H1 (cell line): ENCODE results near the gene CAMKMT. TPM values are rescaled to one million over a fixed set of nuclear protein-coding genes. Genes with fewer than 3 reads are reported as not detected.

Source experiments
- ASH2L ChIP-seq: fragments of 200-600, 300-600 bp; sonication (generic); IDR thresholded peaks from one replicate; pipeline ENCODE4 v1.7.1; 2017; ENCODE audit warnings: low read length
- CBX8 ChIP-seq: fragments of 300-800, 300-1000 bp; sonication (generic); IDR thresholded peaks from 2 replicates; pipeline ENCODE4 v1.7.1; 2016; ENCODE audit warnings: low read depth, low read length, borderline replicate concordance
- EP300 ChIP-seq, 2 experiments: IDR thresholded peaks; 1 replicate in 1 of 2; 2 replicates in 1 of 2; pipeline ENCODE4 v1.6.1; 2011 to 2012; ENCODE audit warnings: low read depth in 2 of 2, low read length in 2 of 2, mild to moderate bottlenecking in 2 of 2, borderline replicate concordance in 1 of 2, inconsistent platforms in 1 of 2, moderate library complexity in 1 of 2
- EZH2 ChIP-seq: fragments of 200-600 bp; sonication (generic); IDR thresholded peaks from 2 replicates; pipeline ENCODE4 v1.7.1; 2012; ENCODE audit warnings: low read depth, mild to moderate bottlenecking, moderate library complexity, low read length, inconsistent platforms; ENCODE audit not compliant: severe bottlenecking
- GABPA ChIP-seq: IDR thresholded peaks from 2 replicates; pipeline ENCODE4 v1.6.1; 2011; ENCODE audit warnings: mild to moderate bottlenecking, low read length, moderate library complexity, borderline replicate concordance; ENCODE audit not compliant: insufficient read depth
- KDM1A ChIP-seq: fragments of 200-600, 300-600 bp; sonication (generic); IDR thresholded peaks from 2 replicates; pipeline ENCODE4 v1.7.1; 2016; ENCODE audit warnings: mild to moderate bottlenecking, low read length, borderline replicate concordance
- NANOG ChIP-seq: IDR thresholded peaks from 2 replicates; pipeline ENCODE4 v1.6.1; 2011; ENCODE audit warnings: low read length, low read depth, mild to moderate bottlenecking, inconsistent platforms; ENCODE audit not compliant: insufficient read depth, poor library complexity, severe bottlenecking
- RXRA ChIP-seq: IDR thresholded peaks from 2 replicates; pipeline ENCODE4 v1.6.1; 2011; ENCODE audit warnings: low read depth, mild to moderate bottlenecking, low read length, moderate library complexity; ENCODE audit not compliant: insufficient read depth
- SIX5 ChIP-seq: IDR thresholded peaks from 2 replicates; pipeline ENCODE4 v1.6.1; 2011; ENCODE audit warnings: mild to moderate bottlenecking, low read depth, low read length
- SP1 ChIP-seq: IDR thresholded peaks from 2 replicates; pipeline ENCODE4 v1.6.1; 2011; ENCODE audit warnings: low read depth, low read length
- ZNF274 ChIP-seq: IDR thresholded peaks from 2 replicates; pipeline ENCODE4 v1.7.0; 2012; ENCODE audit warnings: low read length, borderline replicate concordance; ENCODE audit errors: extremely low read depth
- polyA plus RNA-seq, 7 experiments: library from polyadenylated mRNA; depleted of rRNA in 3 of 7; stranded (reverse) in 5 of 7; unstranded in 2 of 7; fragments of >200 nt in 5 of 7; fragments of 200-250 nt in 2 of 7; gene quantifications; 1 replicate in 5 of 7; 2 replicates in 1 of 7; 4 replicates in 1 of 7; pipeline versions ENCODE4 v1.2.1 to v1.2.3, GENCODE V29; 2011 to 2013; ENCODE audit warnings: missing spikeins in 2 of 7, mixed read lengths in 2 of 7
- total RNA-seq: library from RNA; stranded (reverse); fragmentation: NEBNext Ultra II Directional; extraction: Animal tissue kit (Norgen Biotek cat#: 25700); gene quantifications from 2 replicates; pipeline ENCODE4 v1.2.1, GENCODE V29; 2021
- TF ChIP-seq, protein P1 (sequence below): fragments of 300-600 bp; sonication (generic); IDR thresholded peaks from 2 replicates; pipeline ENCODE4 v1.7.1; 2012; ENCODE audit warnings: low read length, moderate library complexity, mild to moderate bottlenecking, inconsistent platforms; ENCODE audit not compliant: insufficient replicate concordance

CAMKMT gene
- total and polyA plus RNA-seq, 2 of the 8 experiments (the other 6 are each of a cell fraction or from before 2014, with no cell fraction given) = 14.7 to 22.4 TPM

GRCh38 chr2:44628297-44628696, 266.6 kb downstream of the CAMKMT start (continued):
- TF ChIP-seq, protein P1, sequence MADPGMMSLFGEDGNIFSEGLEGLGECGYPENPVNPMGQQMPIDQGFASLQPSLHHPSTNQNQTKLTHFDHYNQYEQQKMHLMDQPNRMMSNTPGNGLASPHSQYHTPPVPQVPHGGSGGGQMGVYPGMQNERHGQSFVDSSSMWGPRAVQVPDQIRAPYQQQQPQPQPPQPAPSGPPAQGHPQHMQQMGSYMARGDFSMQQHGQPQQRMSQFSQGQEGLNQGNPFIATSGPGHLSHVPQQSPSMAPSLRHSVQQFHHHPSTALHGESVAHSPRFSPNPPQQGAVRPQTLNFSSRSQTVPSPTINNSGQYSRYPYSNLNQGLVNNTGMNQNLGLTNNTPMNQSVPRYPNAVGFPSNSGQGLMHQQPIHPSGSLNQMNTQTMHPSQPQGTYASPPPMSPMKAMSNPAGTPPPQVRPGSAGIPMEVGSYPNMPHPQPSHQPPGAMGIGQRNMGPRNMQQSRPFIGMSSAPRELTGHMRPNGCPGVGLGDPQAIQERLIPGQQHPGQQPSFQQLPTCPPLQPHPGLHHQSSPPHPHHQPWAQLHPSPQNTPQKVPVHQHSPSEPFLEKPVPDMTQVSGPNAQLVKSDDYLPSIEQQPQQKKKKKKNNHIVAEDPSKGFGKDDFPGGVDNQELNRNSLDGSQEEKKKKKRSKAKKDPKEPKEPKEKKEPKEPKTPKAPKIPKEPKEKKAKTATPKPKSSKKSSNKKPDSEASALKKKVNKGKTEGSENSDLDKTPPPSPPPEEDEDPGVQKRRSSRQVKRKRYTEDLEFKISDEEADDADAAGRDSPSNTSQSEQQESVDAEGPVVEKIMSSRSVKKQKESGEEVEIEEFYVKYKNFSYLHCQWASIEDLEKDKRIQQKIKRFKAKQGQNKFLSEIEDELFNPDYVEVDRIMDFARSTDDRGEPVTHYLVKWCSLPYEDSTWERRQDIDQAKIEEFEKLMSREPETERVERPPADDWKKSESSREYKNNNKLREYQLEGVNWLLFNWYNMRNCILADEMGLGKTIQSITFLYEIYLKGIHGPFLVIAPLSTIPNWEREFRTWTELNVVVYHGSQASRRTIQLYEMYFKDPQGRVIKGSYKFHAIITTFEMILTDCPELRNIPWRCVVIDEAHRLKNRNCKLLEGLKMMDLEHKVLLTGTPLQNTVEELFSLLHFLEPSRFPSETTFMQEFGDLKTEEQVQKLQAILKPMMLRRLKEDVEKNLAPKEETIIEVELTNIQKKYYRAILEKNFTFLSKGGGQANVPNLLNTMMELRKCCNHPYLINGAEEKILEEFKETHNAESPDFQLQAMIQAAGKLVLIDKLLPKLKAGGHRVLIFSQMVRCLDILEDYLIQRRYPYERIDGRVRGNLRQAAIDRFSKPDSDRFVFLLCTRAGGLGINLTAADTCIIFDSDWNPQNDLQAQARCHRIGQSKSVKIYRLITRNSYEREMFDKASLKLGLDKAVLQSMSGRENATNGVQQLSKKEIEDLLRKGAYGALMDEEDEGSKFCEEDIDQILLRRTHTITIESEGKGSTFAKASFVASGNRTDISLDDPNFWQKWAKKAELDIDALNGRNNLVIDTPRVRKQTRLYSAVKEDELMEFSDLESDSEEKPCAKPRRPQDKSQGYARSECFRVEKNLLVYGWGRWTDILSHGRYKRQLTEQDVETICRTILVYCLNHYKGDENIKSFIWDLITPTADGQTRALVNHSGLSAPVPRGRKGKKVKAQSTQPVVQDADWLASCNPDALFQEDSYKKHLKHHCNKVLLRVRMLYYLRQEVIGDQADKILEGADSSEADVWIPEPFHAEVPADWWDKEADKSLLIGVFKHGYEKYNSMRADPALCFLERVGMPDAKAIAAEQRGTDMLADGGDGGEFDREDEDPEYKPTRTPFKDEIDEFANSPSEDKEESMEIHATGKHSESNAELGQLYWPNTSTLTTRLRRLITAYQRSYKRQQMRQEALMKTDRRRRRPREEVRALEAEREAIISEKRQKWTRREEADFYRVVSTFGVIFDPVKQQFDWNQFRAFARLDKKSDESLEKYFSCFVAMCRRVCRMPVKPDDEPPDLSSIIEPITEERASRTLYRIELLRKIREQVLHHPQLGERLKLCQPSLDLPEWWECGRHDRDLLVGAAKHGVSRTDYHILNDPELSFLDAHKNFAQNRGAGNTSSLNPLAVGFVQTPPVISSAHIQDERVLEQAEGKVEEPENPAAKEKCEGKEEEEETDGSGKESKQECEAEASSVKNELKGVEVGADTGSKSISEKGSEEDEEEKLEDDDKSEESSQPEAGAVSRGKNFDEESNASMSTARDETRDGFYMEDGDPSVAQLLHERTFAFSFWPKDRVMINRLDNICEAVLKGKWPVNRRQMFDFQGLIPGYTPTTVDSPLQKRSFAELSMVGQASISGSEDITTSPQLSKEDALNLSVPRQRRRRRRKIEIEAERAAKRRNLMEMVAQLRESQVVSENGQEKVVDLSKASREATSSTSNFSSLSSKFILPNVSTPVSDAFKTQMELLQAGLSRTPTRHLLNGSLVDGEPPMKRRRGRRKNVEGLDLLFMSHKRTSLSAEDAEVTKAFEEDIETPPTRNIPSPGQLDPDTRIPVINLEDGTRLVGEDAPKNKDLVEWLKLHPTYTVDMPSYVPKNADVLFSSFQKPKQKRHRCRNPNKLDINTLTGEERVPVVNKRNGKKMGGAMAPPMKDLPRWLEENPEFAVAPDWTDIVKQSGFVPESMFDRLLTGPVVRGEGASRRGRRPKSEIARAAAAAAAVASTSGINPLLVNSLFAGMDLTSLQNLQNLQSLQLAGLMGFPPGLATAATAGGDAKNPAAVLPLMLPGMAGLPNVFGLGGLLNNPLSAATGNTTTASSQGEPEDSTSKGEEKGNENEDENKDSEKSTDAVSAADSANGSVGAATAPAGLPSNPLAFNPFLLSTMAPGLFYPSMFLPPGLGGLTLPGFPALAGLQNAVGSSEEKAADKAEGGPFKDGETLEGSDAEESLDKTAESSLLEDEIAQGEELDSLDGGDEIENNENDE = no peak
- no peak for TF ChIP-seq RXRA
- no peak for TF ChIP-seq ZNF274
- no peak for TF ChIP-seq NANOG
- no peak for TF ChIP-seq GABPA
- TF ChIP-seq EP300 (IDR thresholded peaks at IDR 0.05; ENCODE audit: borderline replicate concordance in 1 of 2, low read depth in 2 of 2, low read length in 2 of 2) = no peak
- TF ChIP-seq ASH2L = no peak
- no peak for TF ChIP-seq KDM1A
- TF ChIP-seq SIX5 = no peak
- no peak for TF ChIP-seq EZH2
- TF ChIP-seq SP1 = no peak
- TF ChIP-seq CBX8 = no peak
